ENCODE data around the gene SCML1.

DNA sequence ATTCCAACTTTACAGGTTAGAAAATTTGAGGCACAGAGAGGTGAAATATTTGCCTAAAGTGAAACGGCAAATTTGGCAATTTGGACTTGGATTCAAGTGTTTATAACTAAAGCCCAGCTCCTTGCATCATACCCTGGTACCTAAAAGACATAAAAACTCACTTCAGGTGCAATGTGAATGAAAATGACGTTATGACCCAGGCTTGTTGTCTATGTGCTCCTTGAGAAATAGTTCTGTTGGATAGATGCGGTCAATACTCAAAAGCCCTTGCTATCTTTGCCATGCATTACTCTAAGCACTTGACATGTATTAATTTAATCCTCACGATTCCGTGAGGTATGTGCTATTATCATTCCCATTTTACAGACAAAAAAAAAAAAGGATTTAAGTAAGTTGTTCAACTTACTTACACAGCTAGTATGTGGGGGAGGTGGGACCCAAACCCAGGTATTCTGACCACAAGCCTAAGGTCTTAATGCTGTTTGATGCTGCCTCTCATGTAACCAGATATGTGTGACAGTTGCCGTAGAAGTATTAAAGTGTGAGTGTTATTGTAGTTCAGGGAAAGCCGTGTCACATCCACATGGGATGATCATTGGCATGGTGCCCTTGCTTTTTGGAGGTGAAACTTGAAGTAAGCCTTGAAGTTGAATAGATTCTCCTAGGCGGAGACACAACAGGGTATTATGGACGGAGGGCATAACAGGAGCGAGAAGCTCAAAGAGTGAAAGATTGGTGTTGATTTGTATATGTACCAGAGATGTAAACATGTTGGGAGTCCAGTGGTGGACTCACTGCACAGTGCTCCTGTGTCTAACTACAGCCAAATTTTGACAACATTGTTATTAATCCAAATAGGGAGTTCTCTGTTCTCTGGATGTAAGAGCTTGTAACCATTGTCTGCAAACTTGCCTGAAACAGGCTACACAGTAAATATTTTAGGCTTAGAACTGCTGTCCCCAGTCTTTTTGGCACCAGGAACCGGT, 3.1 kb downstream of the SCML1 start:
- TF ChIP-seq, protein P1, sequence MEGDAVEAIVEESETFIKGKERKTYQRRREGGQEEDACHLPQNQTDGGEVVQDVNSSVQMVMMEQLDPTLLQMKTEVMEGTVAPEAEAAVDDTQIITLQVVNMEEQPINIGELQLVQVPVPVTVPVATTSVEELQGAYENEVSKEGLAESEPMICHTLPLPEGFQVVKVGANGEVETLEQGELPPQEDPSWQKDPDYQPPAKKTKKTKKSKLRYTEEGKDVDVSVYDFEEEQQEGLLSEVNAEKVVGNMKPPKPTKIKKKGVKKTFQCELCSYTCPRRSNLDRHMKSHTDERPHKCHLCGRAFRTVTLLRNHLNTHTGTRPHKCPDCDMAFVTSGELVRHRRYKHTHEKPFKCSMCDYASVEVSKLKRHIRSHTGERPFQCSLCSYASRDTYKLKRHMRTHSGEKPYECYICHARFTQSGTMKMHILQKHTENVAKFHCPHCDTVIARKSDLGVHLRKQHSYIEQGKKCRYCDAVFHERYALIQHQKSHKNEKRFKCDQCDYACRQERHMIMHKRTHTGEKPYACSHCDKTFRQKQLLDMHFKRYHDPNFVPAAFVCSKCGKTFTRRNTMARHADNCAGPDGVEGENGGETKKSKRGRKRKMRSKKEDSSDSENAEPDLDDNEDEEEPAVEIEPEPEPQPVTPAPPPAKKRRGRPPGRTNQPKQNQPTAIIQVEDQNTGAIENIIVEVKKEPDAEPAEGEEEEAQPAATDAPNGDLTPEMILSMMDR (IDR thresholded peaks at IDR 0.05; ENCODE audit: low read depth, low read length, poor library complexity, severe bottlenecking): no peak
- TF ChIP-seq EZH2phosphoT487 (IDR thresholded peaks at IDR 0.05; ENCODE audit: borderline replicate concordance, low read length): no peak
